Measurements from ENCODE around the gene NR2F1-AS1.

DNA sequence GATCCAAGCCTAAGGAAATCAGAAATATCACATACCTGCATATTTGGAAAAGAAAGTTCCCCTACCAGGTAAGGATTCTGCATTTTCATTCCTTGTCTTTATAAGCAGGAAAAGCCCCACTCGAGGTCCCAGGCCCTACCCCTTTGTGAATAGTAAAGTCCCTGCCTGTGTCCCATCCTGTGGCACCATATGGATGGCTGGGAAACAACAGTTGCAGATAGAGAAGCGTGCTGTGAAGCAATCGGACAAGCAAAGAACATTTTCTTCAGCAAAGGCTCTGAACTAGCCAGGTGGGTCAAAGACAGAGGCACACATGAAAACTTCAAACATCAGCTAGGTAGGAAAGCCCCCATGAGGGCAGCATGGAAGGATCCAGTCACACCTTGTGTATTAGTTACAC, 169.3 kb downstream of the NR2F1-AS1 start:
- TF ChIP-seq, protein P1, sequence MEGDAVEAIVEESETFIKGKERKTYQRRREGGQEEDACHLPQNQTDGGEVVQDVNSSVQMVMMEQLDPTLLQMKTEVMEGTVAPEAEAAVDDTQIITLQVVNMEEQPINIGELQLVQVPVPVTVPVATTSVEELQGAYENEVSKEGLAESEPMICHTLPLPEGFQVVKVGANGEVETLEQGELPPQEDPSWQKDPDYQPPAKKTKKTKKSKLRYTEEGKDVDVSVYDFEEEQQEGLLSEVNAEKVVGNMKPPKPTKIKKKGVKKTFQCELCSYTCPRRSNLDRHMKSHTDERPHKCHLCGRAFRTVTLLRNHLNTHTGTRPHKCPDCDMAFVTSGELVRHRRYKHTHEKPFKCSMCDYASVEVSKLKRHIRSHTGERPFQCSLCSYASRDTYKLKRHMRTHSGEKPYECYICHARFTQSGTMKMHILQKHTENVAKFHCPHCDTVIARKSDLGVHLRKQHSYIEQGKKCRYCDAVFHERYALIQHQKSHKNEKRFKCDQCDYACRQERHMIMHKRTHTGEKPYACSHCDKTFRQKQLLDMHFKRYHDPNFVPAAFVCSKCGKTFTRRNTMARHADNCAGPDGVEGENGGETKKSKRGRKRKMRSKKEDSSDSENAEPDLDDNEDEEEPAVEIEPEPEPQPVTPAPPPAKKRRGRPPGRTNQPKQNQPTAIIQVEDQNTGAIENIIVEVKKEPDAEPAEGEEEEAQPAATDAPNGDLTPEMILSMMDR (optimal IDR thresholded peaks at IDR 0.05 in 1 of 3, IDR thresholded peaks at IDR 0.05 in 1 of 3, conservative IDR thresholded peaks at IDR 0.05 in 1 of 3; ENCODE audit: extremely low read depth in 1 of 3, insufficient read depth in 2 of 3, low read length in 3 of 3): no peak
- no peak for TF ChIP-seq EZH2 (IDR thresholded peaks at IDR 0.05; ENCODE audit: low read length)

All from keratinocyte (primary cell).